AG04449 (cell line): Measurements from ENCODE around the gene MEGF11.

Experiments used
- CTCF ChIA-PET: fragments of 350-600 bp; formaldehyde crosslinking; extraction: SDS; loops from one replicate; lab custom pipeline; 2021; ENCODE audit warnings: antibody characterized with exemption; lab: Yijun Ruan, JAX
- POLR2A ChIA-PET: fragments of 400-600, 350-600 bp; formaldehyde crosslinking; extraction: SDS; loops from one replicate; lab custom pipeline; 2020; ENCODE audit warnings: antibody characterized with exemption, inconsistent platforms; lab: Yijun Ruan, JAX
- DNase-seq: peaks from one replicate; pipeline ENCODE4 v3.0.0-alpha.2; 2010; ENCODE audit warnings: low read depth, low spot score
- H3K4me3 ChIP-seq: 2 replicates; pipeline ENCODE4 v1.5.1; 2011; ENCODE audit warnings: low read depth, mild to moderate bottlenecking, control low read depth, low read length
- TF ChIP-seq, protein P1 (sequence below): IDR thresholded peaks from one replicate; pipeline ENCODE4 v1.5.1; 2011; ENCODE audit warnings: mild to moderate bottlenecking, moderate library complexity, low read length, control low read depth, inconsistent platforms; ENCODE audit not compliant: insufficient read depth; ENCODE audit errors: missing control alignments

MEGF11 gene

DNA sequence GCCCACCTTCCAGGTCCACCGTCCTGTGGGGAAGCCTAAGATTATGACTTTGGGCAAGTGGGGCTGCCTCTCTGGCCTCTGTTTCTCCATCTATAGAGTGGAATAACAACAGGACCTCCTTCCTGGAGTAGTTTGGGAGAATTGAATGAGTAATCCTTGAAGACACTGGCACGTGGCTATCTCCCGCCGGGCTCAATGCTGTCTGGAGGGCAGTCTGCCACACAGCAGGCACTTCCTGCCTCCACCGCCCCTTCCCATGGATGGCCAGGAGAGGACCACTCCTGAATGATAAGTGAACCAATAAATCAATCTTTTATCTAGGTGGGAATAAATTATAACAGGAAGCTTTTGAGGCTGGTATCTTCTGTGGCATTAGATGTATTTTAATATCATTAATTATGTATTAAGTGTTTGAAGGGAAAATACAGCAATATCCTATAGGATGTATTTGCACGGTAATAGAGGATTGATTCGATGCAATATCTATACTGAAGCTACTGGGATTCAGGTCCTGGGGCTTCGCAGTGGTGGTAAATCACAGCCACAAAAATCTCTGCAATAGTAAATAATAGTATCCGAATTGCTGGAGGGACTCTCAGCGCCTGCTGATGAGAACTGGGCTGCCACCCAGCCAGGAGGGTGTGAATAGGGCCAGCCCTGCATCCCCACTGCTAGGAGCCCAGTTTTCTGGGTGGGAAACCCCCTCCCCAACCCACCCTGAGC lies 15.9 kb downstream of the MEGF11 start:
- CTCF ChIA-PET: no interaction called here
- no peak for DNase-seq
- POLR2A ChIA-PET: no interaction called here
- H3K4me3 ChIP-seq: no peak overlapping the region
- TF ChIP-seq, protein P1, sequence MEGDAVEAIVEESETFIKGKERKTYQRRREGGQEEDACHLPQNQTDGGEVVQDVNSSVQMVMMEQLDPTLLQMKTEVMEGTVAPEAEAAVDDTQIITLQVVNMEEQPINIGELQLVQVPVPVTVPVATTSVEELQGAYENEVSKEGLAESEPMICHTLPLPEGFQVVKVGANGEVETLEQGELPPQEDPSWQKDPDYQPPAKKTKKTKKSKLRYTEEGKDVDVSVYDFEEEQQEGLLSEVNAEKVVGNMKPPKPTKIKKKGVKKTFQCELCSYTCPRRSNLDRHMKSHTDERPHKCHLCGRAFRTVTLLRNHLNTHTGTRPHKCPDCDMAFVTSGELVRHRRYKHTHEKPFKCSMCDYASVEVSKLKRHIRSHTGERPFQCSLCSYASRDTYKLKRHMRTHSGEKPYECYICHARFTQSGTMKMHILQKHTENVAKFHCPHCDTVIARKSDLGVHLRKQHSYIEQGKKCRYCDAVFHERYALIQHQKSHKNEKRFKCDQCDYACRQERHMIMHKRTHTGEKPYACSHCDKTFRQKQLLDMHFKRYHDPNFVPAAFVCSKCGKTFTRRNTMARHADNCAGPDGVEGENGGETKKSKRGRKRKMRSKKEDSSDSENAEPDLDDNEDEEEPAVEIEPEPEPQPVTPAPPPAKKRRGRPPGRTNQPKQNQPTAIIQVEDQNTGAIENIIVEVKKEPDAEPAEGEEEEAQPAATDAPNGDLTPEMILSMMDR: no peak

GRCh38 chr15:66236806-66237375 lies 16.7 kb downstream of the MEGF11 start:
- POLR2A ChIA-PET: no interaction called here
- TF ChIP-seq, protein P1: no peak
- H3K4me3 ChIP-seq: no peak overlapping the region
- DNase-seq: no peak
- CTCF ChIA-PET: no interaction called here

GRCh38 chr15:66235866-66236265 lies 17.7 kb downstream of the MEGF11 start:
- TF ChIP-seq, protein P1: no peak
- POLR2A ChIA-PET: no interaction called here
- CTCF ChIA-PET: no interaction called here
- DNase-seq: no peak
- H3K4me3 ChIP-seq: no peak overlapping the region

- POLR2A ChIA-PET: no interaction called here
- no peak for DNase-seq
- no peak overlapping the region for H3K4me3 ChIP-seq
- CTCF ChIA-PET: no interaction called here
- TF ChIP-seq, protein P1: no peak
These were observed 18.8 kb downstream of the MEGF11 start for GRCh38 chr15:66234798-66235197.

GRCh38 chr15:66233487-66234415 lies 19.8 kb downstream of the MEGF11 start:
- TF ChIP-seq, protein P1: no peak
- no peak for DNase-seq
- CTCF ChIA-PET: no interaction called here
- H3K4me3 ChIP-seq: no peak overlapping the region
- POLR2A ChIA-PET: no interaction called here

DNA sequence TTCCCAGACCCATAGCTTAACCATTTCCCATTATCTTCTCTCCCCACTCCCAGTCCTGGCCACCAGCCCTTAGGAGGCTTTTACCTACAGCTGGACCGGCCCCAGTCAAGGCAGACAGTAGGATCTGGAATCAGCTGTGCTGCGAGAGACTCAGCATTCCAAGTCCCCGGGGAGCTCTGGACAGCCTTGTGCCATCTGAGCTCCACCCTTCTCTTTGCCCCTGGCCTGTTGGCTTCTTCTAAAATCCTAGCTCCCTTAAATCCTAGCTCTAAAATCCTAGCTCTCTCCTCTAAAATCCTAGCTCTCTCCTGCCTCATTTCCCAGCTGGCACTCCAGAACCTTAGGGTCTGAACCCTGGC lies 21.3 kb downstream of the MEGF11 start:
- no peak overlapping the region for H3K4me3 ChIP-seq
- TF ChIP-seq, protein P1: no peak
- POLR2A ChIA-PET: no interaction called here
- CTCF ChIA-PET: no interaction called here
- no peak for DNase-seq
